NCI-H1694 treated with DMSO at 0.1 percent for 48 hours (cell line): Measurements from ENCODE around the gene POU5F1.
"Not testable (repeated sequence)": the region's sequence is repeated elsewhere in the genome, so short reads cannot be mapped to it uniquely, and the experiment has no call there.

Experiments used
- DNase-seq: peaks from one replicate; lab custom pipeline; 2025; lab: John Stamatoyannopoulos, UW

POU5F1 gene

DNA sequence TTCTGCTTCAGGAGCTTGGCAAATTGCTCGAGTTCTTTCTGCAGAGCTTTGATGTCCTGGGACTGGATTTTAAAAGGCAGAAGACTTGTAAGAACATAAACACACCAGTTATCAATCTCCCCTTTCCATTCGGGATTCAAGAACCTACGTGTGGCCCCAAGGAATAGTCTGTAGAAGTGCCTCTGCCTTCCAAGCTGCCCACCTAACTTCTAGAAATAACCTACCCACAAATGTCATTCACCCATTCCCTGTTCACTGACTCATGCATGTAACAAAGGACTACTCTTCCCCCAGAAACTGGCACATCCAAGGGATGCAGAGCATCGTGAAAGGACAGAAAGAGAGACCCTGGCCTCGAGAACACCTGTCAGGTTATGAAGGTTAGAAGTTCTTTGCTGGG, 4.5 kb downstream of the POU5F1 start:
- DNase-seq: no peak

DNA sequence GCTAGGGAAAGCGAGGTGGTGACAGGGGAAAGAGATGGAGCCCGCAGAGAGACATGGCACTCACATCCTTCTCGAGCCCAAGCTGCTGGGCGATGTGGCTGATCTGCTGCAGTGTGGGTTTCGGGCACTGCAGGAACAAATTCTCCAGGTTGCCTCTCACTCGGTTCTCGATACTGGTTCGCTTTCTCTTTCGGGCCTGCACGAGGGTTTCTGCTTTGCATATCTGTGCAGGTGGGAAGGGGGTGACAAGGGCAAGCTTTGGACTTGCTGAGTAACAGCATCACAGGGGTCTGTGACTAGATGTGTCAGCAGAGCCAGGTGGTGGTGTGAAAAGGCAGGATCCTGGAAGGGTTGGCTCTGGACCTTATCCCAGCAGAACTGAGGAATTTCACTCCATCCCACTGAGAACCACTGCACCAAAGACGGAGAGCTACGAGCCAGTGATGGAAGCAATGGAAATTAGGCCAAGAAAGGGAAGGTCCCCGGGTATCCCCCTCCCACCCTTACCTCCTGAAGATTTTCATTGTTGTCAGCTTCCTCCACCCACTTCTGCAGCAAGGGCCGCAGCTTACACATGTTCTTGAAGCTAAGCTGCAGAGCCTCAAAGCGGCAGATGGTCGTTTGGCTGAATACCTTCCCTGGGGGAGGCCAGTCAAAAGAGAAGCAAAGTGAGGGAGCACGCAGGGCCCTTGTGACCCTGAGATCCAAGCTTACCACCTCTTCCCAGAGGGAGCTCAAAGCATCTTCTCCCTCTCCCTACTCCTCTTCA, 5.2 kb downstream of the POU5F1 start:
- not testable (repeated sequence) for DNase-seq

DNA sequence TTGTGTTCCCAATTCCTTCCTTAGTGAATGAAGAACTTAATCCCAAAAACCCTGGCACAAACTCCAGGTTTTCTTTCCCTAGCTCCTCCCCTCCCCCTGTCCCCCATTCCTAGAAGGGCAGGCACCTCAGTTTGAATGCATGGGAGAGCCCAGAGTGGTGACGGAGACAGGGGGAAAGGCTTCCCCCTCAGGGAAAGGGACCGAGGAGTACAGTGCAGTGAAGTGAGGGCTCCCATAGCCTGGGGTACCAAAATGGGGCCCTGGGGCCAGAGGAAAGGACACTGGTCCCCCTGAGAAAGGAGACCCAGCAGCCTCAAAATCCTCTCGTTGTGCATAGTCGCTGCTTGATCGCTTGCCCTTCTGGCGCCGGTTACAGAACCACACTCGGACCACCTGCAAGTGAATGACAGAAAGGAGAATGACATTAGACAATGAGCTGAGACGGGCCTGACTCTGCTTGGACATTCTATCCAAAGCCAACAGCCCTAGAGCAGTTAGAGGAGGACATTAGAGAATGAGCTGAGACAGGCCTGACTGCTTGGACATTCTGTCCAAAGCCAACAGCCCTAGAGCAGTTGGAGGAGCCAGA, 5.9 kb downstream of the POU5F1 start:
- DNase-seq: not testable (repeated sequence)

DNA sequence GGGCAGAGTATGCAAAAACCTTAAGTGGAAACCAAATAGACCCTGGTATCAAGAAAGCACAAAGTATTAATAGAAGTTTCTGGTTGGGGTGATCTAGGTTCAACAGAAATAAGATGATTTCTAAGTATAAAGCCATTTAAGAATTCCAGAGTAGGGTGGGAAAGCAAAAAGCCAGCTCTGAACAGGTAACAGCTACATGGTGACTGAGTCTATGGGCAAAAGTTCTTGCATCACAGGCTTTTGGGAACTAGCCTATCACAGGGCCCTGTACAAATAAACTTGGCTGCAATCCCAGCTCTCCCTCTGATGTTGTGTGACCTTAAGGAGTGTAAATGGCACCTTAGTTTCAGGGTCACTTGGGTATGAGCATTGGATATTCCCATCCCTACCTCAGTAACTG, 6.6 kb downstream of the POU5F1 start:
- DNase-seq: no peak

DNA sequence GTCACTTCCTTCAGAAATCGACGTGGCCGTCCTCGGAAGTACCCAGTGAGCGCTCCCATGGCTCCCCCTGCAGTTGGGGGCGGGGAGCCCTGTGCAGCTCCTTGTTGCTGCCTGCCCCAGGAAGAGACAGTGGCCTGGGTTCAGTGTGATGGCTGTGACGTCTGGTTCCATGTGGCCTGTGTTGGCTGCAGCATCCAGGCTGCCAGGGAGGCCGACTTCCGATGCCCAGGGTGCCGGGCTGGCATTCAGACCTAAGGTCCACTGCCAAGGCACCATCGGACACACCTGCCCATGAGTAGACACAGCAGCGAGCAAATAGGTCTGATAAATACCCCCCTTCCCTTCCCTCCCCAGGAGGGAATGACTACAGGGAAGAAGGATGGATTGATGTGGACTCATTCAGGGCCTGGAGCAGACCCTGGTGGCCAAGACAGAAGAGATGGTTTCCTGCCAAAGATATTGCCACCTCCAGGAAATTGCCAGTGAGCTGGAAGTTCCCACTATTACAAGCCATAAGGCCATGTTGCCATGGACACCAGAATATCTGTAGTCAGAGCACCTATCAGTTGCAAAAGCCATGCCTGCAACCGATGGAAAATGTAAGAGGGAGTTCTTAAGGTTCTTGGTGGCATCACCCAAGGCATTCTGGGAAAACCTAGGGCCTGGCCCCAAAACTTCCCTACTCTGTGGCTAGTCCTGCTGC, 7.9 kb downstream of the POU5F1 start:
- DNase-seq: no peak

DNA sequence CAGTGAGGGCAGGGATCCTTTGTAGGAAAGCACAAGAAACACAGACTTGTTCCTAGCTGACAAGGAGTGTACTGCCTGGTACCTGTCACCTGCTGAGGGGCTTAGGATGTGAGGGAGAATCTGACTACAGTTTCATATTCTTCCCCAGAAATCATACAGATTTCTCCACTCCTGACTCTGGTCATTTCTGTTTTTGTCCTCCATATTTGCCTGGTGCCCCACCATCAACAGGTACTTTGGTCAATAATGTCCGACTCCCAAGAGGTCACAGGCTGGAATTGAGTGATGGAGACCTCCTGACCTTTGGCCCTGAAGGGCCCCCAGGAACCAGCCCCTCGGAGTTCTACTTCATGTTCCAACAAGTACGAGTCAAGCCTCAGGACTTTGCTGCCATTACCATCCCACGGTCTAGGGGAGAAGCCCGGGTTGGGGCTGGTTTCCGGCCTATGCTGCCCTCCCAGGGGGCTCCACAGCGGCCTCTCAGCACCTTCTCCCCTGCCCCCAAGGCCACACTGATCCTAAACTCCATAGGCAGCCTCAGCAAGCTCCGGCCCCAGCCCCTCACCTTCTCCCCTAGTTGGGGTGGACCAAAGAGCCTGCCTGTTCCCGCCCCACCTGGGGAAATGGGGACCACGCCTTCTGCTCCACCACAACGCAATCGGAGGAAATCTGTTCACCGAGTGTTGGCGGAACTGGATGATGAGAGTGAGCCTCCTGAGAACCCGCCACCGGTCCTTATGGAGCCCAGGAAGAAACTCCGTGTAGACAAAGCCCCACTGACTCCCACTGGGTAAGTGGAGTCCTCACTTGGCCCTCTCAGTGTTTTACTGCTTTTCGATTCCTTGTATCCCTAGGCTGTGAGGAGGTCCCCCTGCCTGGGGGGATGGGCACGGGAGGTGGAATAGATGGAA, 9.0 kb downstream of the POU5F1 start:
- no peak for DNase-seq

DNA sequence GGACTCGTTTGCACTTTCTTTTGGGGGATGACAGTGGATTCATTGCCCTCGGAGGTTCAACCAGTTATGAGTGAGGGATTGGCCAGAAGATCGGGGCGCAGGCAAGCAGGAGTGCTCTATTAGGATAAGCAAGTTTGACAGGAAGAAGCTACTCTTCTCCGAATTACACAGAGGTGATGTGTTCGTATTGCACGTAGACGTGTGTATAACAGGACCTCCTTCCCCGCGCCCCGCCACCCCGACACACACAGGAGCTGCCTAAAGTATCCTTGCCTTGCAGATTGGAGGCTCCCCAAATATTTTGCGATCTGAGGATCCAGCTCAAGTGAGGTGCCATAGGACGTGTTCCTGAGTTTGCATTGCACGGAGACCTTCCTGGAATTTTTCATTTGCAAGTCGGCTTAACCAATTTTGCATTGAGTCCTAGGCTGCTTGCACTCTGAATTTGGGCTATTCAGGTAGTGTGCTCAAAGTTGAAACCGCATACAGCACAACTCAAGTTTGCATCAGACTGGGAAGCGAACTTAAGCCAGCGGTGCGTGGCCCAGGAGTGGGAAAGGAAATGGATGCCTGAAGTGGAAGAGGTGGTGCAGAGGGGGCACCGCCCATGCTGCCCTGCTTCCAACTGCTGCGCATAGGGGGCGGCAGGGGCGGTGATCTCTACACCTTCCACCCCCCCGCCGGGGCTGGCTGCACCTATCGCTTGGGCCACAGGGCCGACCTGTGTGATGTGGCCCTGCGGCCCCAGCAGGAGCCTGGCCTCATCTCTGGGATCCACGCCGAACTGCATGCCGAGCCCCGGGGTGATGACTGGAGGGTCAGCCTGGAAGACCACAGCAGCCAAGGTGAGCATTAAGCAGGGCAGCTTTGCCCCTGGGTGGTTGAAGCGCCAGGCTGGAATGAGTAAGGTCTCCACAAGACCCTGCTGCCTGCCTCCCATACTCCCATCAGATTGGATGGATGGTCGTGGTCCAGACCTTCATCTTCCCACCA, 11.3 kb downstream of the POU5F1 start:
- no peak for DNase-seq

DNA sequence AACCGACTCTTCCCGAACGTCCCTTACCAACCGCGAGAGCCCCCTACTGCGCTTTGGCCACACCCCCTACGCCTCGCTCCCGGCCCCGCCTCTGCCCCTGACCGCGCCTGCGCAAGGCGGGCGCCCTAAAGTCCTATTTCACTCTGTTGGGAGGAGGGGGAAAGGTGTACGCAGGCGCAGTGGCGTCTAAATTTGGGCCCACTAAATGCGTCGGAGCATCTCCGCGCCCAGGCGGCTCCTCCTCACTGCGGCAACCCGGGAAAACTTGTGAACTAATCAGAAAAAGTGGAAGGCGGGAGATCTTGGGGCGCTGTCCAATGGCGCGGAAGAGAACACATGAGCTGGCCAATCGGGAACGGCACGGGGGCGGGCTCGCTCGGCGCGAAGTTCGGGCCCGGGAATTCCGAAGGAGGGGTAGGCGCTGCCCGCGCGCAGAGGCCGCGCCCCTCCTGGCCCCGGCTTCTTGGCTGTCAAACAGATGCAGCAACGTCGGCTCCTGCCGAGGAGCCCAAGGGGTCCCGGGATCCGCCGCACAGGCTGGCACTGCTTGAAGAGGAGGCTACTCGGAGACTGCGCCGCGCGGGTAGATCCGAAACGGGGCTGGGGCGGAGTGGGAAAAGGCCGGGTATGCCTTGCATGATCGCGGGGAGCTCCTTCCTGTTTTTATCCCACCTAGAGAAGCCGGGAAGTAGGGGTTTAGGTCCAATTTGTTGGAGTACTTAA, 12.2 kb downstream of the POU5F1 start, which contains the start of gene TCF19:
TCF19 (plus strand) TSS at position 450 of the 723 bp plus-strand sequence. CDS start 881 bp downstream, outside the sequence.
- peak; percentile 96 for DNase-seq

DNA sequence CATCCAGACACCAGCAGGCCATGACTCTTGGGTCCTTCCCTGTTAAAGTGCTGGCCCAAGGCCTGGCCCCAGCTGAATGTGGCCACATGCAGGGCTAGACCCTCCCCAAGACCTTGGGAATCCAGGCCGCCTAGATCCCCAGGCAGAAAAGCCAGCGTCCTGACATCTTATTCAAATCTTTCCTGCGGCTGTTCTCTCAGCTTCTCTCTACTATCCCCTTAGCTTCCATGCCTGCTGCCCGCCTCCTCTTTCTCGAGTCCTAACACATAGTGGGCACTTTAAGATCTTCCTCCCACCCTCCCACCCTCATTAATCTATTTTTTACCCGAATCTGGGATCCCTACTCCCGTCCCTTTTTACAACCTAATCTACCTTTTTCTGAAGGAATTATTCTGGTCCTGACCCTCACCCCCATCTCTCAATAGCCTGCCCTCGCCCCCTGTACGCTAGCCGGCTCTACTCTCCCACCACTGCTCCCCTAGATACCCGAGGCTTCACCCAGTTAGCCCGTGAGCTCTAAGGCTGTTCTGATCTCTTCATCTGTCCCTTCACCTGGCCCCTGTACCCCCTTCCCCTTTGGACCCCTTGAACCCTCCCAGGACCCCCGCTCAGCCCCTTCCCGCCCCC, 12.9 kb downstream of the POU5F1 start, which contains the start of gene CCHCR1:
CCHCR1 (minus strand) TSS at position 290 of the 627 bp plus-strand sequence; CDS start at position 88, 202 bp downstream.
- DNase-seq: no peak

DNA sequence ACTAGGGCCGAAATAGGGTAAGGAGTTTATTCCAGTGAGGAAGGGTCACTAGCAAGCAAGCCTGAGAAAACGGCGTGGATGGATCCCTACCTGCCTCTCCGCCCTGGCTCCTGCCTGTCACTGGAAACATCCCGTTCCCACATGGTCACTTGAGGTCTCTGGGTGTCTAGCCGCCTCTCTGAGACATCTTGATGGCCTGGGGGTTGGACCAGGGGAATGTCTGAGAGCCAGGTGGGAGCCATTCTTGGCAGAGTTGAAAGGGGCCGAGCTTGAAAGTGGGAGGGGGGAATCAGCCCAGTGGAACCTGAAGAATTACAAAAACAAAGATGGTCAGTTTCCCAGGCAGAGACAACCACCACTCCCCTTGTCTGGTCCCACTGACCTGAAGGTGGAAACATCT, 13.8 kb downstream of the POU5F1 start:
- no peak for DNase-seq

DNA sequence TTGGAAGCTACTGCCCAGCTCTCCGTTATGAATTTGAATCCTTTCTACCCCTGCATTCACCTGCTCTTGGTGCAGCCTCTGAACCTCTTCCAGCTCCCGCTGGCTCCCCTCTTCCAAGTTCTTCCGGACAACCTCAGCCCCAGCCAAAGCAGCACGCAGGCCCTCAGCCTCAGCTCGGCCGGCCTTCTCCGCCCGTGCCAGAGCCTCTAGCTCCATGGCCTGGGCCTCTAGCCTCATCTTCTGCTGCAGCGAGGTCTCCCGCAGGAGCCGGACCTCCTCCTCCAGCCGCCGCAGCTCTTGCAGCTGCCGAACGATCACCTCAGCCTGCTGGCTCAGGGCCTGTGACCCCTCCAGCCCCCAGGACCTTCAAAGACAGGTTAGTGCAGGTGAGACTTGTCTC, 16.0 kb downstream of the POU5F1 start:
- DNase-seq: no peak

DNA sequence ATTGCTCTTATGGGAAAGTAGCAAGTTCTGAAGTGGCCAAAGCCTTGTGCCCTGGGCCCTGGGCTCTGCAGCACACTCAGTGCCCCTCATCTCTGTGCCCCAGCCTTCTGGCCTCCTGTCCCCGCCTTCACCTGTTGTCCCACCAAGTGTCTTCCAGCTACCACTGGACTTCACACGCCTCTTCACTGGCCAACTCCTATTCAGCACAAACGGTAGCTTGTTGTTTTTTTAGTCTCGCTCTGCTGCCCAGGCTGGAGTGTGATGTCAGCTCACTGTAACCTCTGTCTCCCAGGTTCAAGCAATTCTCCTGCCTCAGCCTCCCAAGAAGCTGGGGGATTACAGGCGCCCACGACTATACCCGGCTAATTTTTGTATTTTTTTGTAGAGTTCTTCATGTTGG, 17.7 kb downstream of the POU5F1 start:
- no peak for DNase-seq

DNA sequence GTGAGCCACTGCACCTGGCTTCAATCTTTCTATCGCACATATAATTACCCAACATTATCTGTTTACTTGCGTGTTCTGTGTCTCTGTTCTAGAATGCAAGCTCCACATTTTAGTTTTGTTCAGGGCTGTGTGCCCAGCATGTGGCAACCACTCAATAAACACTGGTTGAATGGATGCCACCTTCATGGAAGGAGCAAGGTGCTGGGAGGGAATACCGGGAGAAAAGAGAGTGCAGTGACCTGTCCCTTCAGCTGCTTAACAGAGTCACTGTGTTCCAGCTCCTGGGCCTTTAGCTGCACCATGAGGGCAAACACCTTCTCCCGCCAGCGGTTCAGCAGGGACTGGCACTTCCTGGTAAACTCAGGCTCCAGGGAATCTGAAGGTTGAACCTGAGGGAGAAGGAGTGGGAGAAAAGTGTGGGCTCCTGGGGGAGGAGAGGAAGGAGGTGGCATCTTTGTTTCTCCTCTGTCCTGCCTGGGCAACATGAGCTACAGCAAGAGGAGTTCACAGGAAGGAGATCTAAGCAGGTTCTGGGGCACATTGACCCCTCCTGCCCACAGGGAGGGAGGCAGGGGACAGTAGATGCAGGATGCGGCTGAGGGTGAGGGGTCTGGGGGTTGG, 20.5 kb downstream of the POU5F1 start:
- no peak for DNase-seq

DNA sequence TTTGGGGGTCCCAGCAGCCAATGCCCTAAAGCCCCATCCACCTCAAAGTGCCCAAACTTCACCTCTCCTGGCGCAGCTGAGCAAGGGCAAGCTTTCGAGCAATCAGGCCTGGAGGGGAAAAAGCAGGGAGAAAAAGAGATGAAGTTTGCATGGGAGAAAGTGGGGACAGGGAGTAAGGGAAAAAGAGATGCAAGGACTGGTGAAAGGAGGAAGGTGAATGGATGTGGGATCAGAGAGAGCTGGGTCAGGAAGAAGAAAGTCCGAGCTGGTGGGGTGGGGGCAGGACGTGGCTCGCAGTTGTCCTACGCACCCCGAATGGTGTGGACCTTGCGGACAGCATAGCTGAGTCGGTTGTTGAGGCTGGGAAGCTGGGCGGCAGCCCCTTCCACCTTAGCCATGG, 25.1 kb downstream of the POU5F1 start:
- no peak for DNase-seq

DNA sequence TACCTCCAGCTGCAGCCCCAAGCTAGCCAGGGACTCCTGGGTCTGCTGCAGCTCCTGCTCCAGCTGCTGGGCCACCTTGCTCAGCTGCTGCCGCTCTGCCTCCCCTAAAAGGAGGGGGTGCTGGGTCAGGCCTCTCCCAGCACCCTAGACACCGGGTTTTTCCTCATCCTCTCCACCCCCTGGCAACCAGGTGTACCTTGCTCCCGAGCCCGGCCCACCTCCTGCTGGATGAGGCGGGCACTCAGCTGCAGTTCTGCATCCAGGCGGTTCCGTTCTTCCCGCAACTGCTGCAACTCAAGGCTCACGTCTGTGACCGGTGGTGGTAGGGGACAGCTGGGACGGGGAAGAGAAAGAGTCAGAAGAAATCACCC, 25.5 kb downstream of the POU5F1 start:
- no peak for DNase-seq

DNA sequence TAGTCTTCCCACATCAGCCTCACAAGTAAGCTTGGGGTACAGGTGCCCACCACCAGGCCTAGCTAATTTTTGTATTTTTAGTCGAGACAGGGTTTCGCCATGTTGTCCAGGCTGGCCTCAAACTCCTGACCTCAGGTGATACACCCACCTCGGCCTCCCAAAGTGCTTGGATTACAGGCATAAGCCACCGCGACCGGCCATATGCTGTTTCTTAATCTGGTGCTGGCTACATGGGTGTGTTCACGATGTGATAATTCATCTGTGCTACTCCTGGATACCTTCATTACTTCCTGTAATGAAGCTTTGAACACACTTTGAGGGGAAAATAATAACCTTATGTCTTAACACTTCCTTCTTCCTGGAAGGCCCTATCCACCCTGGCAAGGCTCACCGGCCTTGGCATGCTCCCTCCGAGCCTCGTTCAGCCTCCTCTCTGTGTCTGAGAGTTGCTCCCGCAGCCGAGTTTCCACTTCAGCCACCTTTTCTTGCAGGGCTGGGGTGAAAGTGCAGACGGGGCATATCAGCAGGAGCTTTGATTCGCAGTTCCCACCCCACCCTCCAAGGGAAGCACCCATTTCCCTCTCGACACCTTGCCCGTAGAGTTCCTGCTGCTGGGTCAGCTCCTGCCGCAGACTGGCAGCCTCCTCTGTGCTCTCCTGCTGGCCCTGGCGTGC, 26.0 kb downstream of the POU5F1 start:
- no peak for DNase-seq

DNA sequence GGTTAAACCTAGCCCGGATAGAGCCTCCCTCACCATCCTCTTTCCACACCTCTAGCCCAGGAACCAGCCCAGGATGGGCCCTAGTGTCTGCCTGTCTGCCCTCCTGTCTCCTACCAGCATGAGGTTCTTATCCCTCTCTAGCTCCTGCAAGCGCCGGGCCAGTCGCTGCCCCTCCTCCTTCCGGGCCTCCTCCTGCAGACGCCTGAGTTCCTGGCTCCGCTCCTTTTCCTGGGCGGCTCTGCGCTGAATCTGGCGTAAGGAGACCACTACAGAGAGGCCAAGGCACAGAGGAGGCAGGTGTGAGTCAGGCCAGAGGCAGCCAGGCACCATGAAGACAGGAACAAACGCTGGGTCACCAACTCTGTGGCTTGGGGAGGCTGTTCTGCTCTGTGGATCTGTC, 27.3 kb downstream of the POU5F1 start:
- no peak for DNase-seq

DNA sequence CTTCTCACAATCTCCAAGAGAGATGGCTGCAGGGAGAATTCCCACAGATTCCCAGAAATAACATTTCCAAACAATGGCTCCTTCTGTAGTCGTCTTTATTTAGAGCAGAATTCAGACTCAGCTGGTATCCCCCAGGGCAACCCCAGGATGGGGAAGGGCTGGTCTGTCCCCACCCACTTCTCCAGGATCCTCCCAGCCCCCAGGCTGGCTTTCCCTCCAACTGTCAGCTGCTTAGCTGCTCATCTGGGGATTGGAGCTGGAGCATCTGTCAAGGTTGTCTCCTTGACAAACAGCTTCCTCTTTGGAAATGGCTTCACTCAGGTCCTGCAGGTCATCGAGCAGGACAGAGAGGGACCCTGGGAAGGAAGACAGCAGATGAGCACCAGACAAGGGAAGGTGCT, 28.1 kb downstream of the POU5F1 start:
- no peak for DNase-seq

DNA sequence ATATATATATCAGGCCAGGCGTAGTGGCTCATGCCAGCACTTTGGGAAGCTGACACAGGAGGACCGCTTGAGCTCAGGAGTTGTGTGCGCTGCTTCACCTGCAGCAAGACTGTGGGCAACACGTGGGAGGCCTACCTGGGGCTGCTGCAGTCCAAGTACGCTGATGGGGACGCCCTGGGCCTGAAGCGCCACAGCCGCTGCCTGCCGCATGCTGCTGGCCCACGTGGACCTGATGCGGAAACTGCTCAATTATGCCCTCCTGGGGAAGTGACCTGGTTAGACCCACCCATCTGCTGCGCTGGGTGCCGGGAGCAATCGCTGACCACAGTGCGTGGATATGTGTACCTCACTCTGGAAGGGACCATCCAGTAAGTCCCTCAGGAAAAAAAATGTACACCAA, 29.8 kb downstream of the POU5F1 start:
- no peak for DNase-seq
